ENCODE results near the gene DYRK1A. TPM values are rescaled to one million over a fixed set of nuclear protein-coding genes. Genes with fewer than 3 reads are reported as not detected.

The DYRK1A gene
- total and polyA plus RNA-seq, 11 donors, result 24.5 to 96.6 (median 69.0) TPM

- Histone ChIP-seq H3K4me3 (no peak overlapping the region), H3K27me3 (no peaks in the 10 kb centered on the region), H3K9me3 (no peaks in the 10 kb centered on the region), H3K27ac (peak overlapping the region in 3 of 12 donors; percentile 2 to 8 (median 4)), H3K36me3 (peaks cover 0 to 22% (median 7%) of the 10 kb centered on the region in 9 donors), H3K4me1 (peaks cover 3 to 80% (median 50%) of the 10 kb centered on the region in 12 donors)
- 59 to 70% (median 68%) methylated on average over 3 of the region's 3 CpGs for WGBS, 4 donors
- intact Hi-C loops (cut with DNase I), result no loop called here
- ATAC-seq, result peak in 3 of 4 donors; percentile 32 to 38 (median 37)
- TF ChIP-seq POLR2A (IDR thresholded peaks at IDR 0.05), result no peak
- no peak for TF ChIP-seq CTCF (IDR thresholded peaks at IDR 0.05)
- DNase-seq, result no peak
Measured at GRCh38 chr21:37474342-37474741, 107.8 kb downstream of the DYRK1A start.

GRCh38 chr21:37475186-37475868 is 108.8 kb downstream of the DYRK1A start:
- ATAC-seq (peak in 1 of 4 donors; percentile 34), DNase-seq (no peak)
- Histone ChIP-seq H3K36me3 (peaks cover 0 to 28% (median 11%) of the 10 kb centered on the region in 9 donors), H3K27ac (peak overlapping the region in 3 of 12 donors; percentile 4 to 18 (median 5)), H3K9me3 (no peaks in the 10 kb centered on the region), H3K4me3 (no peak overlapping the region), H3K27me3 (no peaks in the 10 kb centered on the region), H3K4me1 (peaks cover 3 to 76% (median 50%) of the 10 kb centered on the region in 12 donors)
- intact Hi-C loops (cut with DNase I), result no loop called here
- TF ChIP-seq POLR2A (IDR thresholded peaks at IDR 0.05) (no peak), CTCF (IDR thresholded peaks at IDR 0.05) (no peak)

GRCh38 chr21:37478794-37479193 is 112.2 kb downstream of the DYRK1A start:
- DNase-seq (no peak), ATAC-seq (no peak)
- no peaks in the 10 kb centered on the region for H3K9me3 ChIP-seq
- WGBS, 4 donors, result 34 to 49% (median 41%) methylated on average over 1 of the region's 1 CpG
- H3K4me3 ChIP-seq, result no peak overlapping the region
- no peak overlapping the region for H3K27ac ChIP-seq
- H3K27me3 ChIP-seq, result no peaks in the 10 kb centered on the region
- H3K4me1 ChIP-seq, result peaks cover 3 to 56% (median 37%) of the 10 kb centered on the region in 12 donors
- H3K36me3 ChIP-seq, result peaks cover 0 to 48% (median 35%) of the 10 kb centered on the region in 9 donors
- TF ChIP-seq CTCF (IDR thresholded peaks at IDR 0.05), result no peak
- TF ChIP-seq POLR2A (IDR thresholded peaks at IDR 0.05), result no peak
- intact Hi-C loops (cut with DNase I), result no loop called here

- WGBS, 4 donors, result 90 to 94% (median 91%) methylated on average over 7 of the region's 7 CpGs
- ATAC-seq, result peak in 3 of 4 donors; percentile 10 to 27 (median 13)
- Histone ChIP-seq H3K36me3 (peaks cover 0 to 75% (median 57%) of the 10 kb centered on the region in 9 donors), H3K4me1 (peaks cover 0 to 14% (median 4%) of the 10 kb centered on the region in 12 donors), H3K4me3 (no peak overlapping the region), H3K27ac (no peak overlapping the region), H3K27me3 (no peaks in the 10 kb centered on the region), H3K9me3 (no peaks in the 10 kb centered on the region)
- intact Hi-C loops (cut with DNase I), result loop anchor here in 1 of 10 donors (10.0 kb wide), 1 partner anchor 81 kb away; no protein-coding TSS in a partner anchor
- DNase-seq, result no peak
- TF ChIP-seq CTCF (IDR thresholded peaks at IDR 0.05) (no peak), POLR2A (IDR thresholded peaks at IDR 0.05) (no peak)
Measured at GRCh38 chr21:37483776-37484175, 117.2 kb downstream of the DYRK1A start.

Data from heart left ventricle (tissue), 16 donors.